Kidney (tissue), 14 donors: Measurements from ENCODE around the gene IMPG2. TPM values are rescaled to one million over a fixed set of nuclear protein-coding genes. Genes with fewer than 3 reads are reported as not detected.

Source experiments
- DNase-seq, 5 donors: peaks; one replicate each; pipeline ENCODE4 v3.0.0-alpha.2; 2013 to 2020
- FAIRE-seq: peaks from 2 replicates; lab custom pipeline; 2012; peaks lifted over from hg19 to GRCh38; lab: Jason Lieb, UNC
- H3K27ac ChIP-seq, 2 donors: one replicate each; pipeline ENCODE4 v1.7.0; 2013; ENCODE audit warnings: low read depth in 2 of 2, low read length in 2 of 2, inconsistent platforms in 1 of 2
- H3K27me3 ChIP-seq: one replicate; pipeline ENCODE4 v1.7.1; 2013; ENCODE audit warnings: low read length, inconsistent platforms; ENCODE audit not compliant: control insufficient read depth, insufficient read depth
- H3K36me3 ChIP-seq, 3 donors: one replicate each; pipeline versions ENCODE4 v1.7.0 to v1.7.1; 2013; ENCODE audit warnings: low read length in 3 of 3, control low read depth in 1 of 3, inconsistent platforms in 1 of 3; ENCODE audit not compliant: insufficient read depth in 3 of 3, control insufficient read depth in 2 of 3
- H3K4me1 ChIP-seq, 3 donors: one replicate each; pipeline versions ENCODE4 v1.7.0 to v1.7.1; 2013; ENCODE audit warnings: low read length in 3 of 3, inconsistent platforms in 1 of 3, low read depth in 1 of 3; ENCODE audit not compliant: control insufficient read depth in 2 of 3, insufficient read depth in 2 of 3
- H3K4me3 ChIP-seq, 3 donors: one replicate each; pipeline versions ENCODE4 v1.7.0 to v1.8.1; 2013; ENCODE audit warnings: low read length in 3 of 3, control low read depth in 1 of 3, inconsistent platforms in 1 of 3
- H3K9ac ChIP-seq, 3 donors: one replicate each; pipeline versions ENCODE4 v1.7.0 to v1.7.1; 2013; ENCODE audit warnings: low read length in 3 of 3, control low read depth in 1 of 3, inconsistent platforms in 1 of 3
- H3K9me3 ChIP-seq, 3 donors: one replicate each; pipeline versions ENCODE4 v1.7.0 to v1.7.1; 2013; ENCODE audit warnings: low read length in 3 of 3, control low read depth in 1 of 3, inconsistent platforms in 1 of 3; ENCODE audit not compliant: control insufficient read depth in 2 of 3, insufficient read depth in 1 of 3
- CTCF ChIP-seq: IDR thresholded peaks from 3 replicates; pipeline ENCODE4 v1.5.1; 2012; ENCODE audit warnings: mild to moderate bottlenecking, moderate library complexity, borderline replicate concordance; ENCODE audit not compliant: insufficient read depth; ENCODE audit errors: extremely low read depth
- intact Hi-C: fragments of 100-400 bp; cut with DNase I; formaldehyde crosslinking; loops from one replicate; pipeline ENCODE4 v1.11.1; 2022
- polyA plus RNA-seq: library from polyadenylated mRNA; stranded (reverse); fragments of 350-450 nt; fragmentation: Illumina TruSeq; extraction: RNeasy Lipid Tissue Mini Kit (QIAGEN cat#74804); gene quantifications from one replicate; pipeline ENCODE4 v1.2.3, GENCODE V29; 2014; ENCODE audit warnings: low read depth, low replicate concordance; ENCODE audit not compliant: insufficient read depth
- total RNA-seq: library from RNA; stranded (reverse); fragmentation: NEBNext Ultra II Directional; extraction: Animal tissue kit (Norgen Biotek cat#: 25700); gene quantifications from one replicate; pipeline ENCODE4 v1.2.1, GENCODE V29; 2021
- donor health status: control.
- donor health status: control.
- donor health status: control.
- donor health status: control.
- donor health status: control.
- donor health status: DM: yes; HTN: yes; CAD: no.
- donor health status: Normal renal cell carcinoma (clear cell type).

IMPG2 gene
- total and polyA plus RNA-seq, 2 donors from 2014 or later: 0.15 to 0.85 TPM

GRCh38 chr3:101230618-101231017 is 89.8 kb downstream of the IMPG2 start:
- Histone ChIP-seq H3K4me1 (no peaks in the 10 kb centered on the region), H3K9ac (no peak overlapping the region), H3K36me3 (no peaks in the 10 kb centered on the region), H3K4me3 (no peak overlapping the region), H3K27ac (no peak overlapping the region), H3K9me3 (no peaks in the 10 kb centered on the region), H3K27me3 (no peaks in the 10 kb centered on the region)
- FAIRE-seq: no peak
- intact Hi-C loops: no loop called here
- TF ChIP-seq CTCF: no peak
- no peak for DNase-seq

- Histone ChIP-seq H3K4me3 (no peak overlapping the region), H3K36me3 (no peaks in the 10 kb centered on the region), H3K4me1 (no peaks in the 10 kb centered on the region), H3K27ac (no peak overlapping the region), H3K27me3 (no peaks in the 10 kb centered on the region), H3K9me3 (no peaks in the 10 kb centered on the region), H3K9ac (no peak overlapping the region)
- intact Hi-C loops: no loop called here
- FAIRE-seq (no peak), DNase-seq (no peak)
- peak; percentile 11 for TF ChIP-seq CTCF
These were observed 90.7 kb downstream of the IMPG2 start for GRCh38 chr3:101229681-101230080.

- Histone ChIP-seq H3K4me3 (no peak overlapping the region), H3K27me3 (no peaks in the 10 kb centered on the region), H3K9me3 (no peaks in the 10 kb centered on the region), H3K4me1 (no peaks in the 10 kb centered on the region), H3K9ac (no peak overlapping the region), H3K27ac (no peak overlapping the region), H3K36me3 (no peaks in the 10 kb centered on the region)
- TF ChIP-seq CTCF: no peak
- FAIRE-seq (no peak), DNase-seq (peak in 1 of 5 donors; percentile 24)
- intact Hi-C loops: no loop called here
These were observed 91.9 kb downstream of the IMPG2 start for GRCh38 chr3:101228441-101228840.

- DNase-seq: peak in 1 of 5 donors; percentile 38
- Histone ChIP-seq H3K27ac (peak overlapping the region in 1 of 2 donors; percentile 38), H3K4me3 (no peak overlapping the region), H3K27me3 (no peaks in the 10 kb centered on the region), H3K36me3 (no peaks in the 10 kb centered on the region), H3K4me1 (no peaks in the 10 kb centered on the region), H3K9me3 (peaks cover 0 to 3% (median 0%) of the 10 kb centered on the region in 3 donors), H3K9ac (no peak overlapping the region)
- no peak for FAIRE-seq
- intact Hi-C loops: no loop called here
- TF ChIP-seq CTCF: no peak
These were observed 95.6 kb downstream of the IMPG2 start for GRCh38 chr3:101224739-101225138.
